ENCODE results near the gene ORC1. TPM values are rescaled to one million over a fixed set of nuclear protein-coding genes. Genes with fewer than 3 reads are reported as not detected.

Gene ORC1
- total and polyA plus RNA-seq, 2 of the 8 experiments (the other 6 are each of a cell fraction or from before 2014, with no cell fraction given) = 36.9 to 49.0 TPM

DNA sequence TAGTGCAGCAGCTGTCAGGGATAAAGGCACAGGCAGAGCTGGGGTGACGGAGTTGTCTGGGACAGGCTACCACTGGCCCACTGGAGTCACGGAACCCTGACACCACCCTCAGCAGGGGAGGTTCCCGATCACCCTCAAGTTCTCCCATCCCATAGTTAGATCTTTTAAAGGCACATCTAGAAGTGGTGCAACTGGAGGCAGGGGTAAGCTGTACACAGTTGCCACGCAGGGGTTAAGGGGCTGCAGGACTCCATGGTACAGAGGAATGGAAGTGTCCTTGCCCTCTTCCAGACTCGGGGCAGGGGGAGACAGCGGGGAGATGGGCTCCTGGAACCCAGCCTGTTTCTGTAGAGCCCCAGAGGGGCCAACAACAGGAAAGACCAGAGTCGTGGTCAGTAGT is 51.5 kb downstream of the ORC1 start:
- no peak overlapping the region for H2BK12ac ChIP-seq (ENCODE audit: low read depth, low read length)
- no peaks in the 10 kb centered on the region for H3K79me1 ChIP-seq (ENCODE audit: low read depth, low read length)
- H3K9ac ChIP-seq (replicated peaks in 1 of 4; ENCODE audit: extremely low read depth in 1 of 4, low read depth in 3 of 4, low read length in 3 of 4) = no peak overlapping the region
- H2BK20ac ChIP-seq (ENCODE audit: low read length) = no peak overlapping the region
- H3K4me1 ChIP-seq (replicated peaks in 1 of 4; ENCODE audit: control insufficient read depth in 3 of 4, insufficient read depth in 4 of 4, low read length in 3 of 4) = peaks cover 1 to 12% (median 4%) of the 10 kb centered on the region in 4 experiments; a peak in 5 of 7 replicates
- H4K20me1 ChIP-seq (replicated peaks in 1 of 2; ENCODE audit: control insufficient read depth in 1 of 2, insufficient read depth in 2 of 2, low read length in 2 of 2) = no peaks in the 10 kb centered on the region
- POLR2A ChIA-PET (ENCODE audit: partially characterized antibody) = interaction anchor here (1.4 to 3.1 kb wide), 2 partner anchors 8 to 9 kb away, joined by 4 to 9 read pairs; no protein-coding TSS in a partner anchor
- DNase-seq (ENCODE audit: low read depth in 1 of 2, low spot score in 2 of 2) (no peak), FAIRE-seq (no peak)
- H3K14ac ChIP-seq (ENCODE audit: insufficient read length) = no peak overlapping the region
- no peaks in the 10 kb centered on the region for H3K79me2 ChIP-seq (ENCODE audit: control insufficient read depth in 1 of 2, insufficient read depth in 2 of 2, low read length in 2 of 2)
- no peak overlapping the region for H3K4me3 ChIP-seq (ENCODE audit: extremely low read depth in 1 of 4, insufficient read depth in 2 of 4, low read depth in 3 of 4, low read length in 4 of 4)
- H3K18ac ChIP-seq (ENCODE audit: extremely low read depth, low read length) = no peak overlapping the region
- H4K5ac ChIP-seq (ENCODE audit: insufficient read length, low read depth, low read length) = no peak overlapping the region
- H3K23me2 ChIP-seq (ENCODE audit: low read depth, low read length) = no peaks in the 10 kb centered on the region
- H2AFZ ChIP-seq (ENCODE audit: low read length) = no peak overlapping the region
- peaks cover 17 to 58% (median 43%) of the 10 kb centered on the region in 4 experiments; a peak in 7 of 8 replicates for H3K36me3 ChIP-seq (ENCODE audit: control insufficient read depth in 2 of 4, insufficient read depth in 4 of 4, low read length in 3 of 4)
- H3K56ac ChIP-seq (replicated peaks; ENCODE audit: insufficient read length, low read depth, low read length) = no peak overlapping the region
- H3K4me2 ChIP-seq (ENCODE audit: insufficient read depth in 1 of 2, low read depth in 2 of 2, low read length in 2 of 2) = no peak overlapping the region
- no peak overlapping the region for H2BK5ac ChIP-seq (ENCODE audit: low read depth, low read length)
- no peaks in the 10 kb centered on the region for H3K9me3 ChIP-seq (ENCODE audit: insufficient read depth in 2 of 2, low read depth in 1 of 2, low read length in 1 of 2)
- TF ChIP-seq CBX5 (IDR thresholded peaks at IDR 0.05; ENCODE audit: low read depth, low read length) (no peak), YY1 (IDR thresholded peaks at IDR 0.05; ENCODE audit: low read depth, low read length) (no peak), SIX5 (IDR thresholded peaks at IDR 0.05; ENCODE audit: low read depth, low read length) (no peak), KDM1A (IDR thresholded peaks at IDR 0.05; ENCODE audit: borderline replicate concordance, low read length) (no peak), POU5F1 (IDR thresholded peaks at IDR 0.05; ENCODE audit: low read depth, low read length) (no peak), SIRT6 (IDR thresholded peaks at IDR 0.05; ENCODE audit: low read length) (no peak), EGR1 (IDR thresholded peaks at IDR 0.05; ENCODE audit: borderline replicate concordance, low read depth, low read length) (no peak), CBX8 (IDR thresholded peaks at IDR 0.05; ENCODE audit: borderline replicate concordance, low read depth, low read length) (no peak), SUZ12 (IDR thresholded peaks at IDR 0.05; ENCODE audit: low read length) (no peak)
- TF ChIP-seq, protein P1, sequence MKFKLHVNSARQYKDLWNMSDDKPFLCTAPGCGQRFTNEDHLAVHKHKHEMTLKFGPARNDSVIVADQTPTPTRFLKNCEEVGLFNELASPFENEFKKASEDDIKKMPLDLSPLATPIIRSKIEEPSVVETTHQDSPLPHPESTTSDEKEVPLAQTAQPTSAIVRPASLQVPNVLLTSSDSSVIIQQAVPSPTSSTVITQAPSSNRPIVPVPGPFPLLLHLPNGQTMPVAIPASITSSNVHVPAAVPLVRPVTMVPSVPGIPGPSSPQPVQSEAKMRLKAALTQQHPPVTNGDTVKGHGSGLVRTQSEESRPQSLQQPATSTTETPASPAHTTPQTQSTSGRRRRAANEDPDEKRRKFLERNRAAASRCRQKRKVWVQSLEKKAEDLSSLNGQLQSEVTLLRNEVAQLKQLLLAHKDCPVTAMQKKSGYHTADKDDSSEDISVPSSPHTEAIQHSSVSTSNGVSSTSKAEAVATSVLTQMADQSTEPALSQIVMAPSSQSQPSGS (IDR thresholded peaks at IDR 0.05; ENCODE audit: low read length) = no peak
- TF ChIP-seq, protein P2, sequence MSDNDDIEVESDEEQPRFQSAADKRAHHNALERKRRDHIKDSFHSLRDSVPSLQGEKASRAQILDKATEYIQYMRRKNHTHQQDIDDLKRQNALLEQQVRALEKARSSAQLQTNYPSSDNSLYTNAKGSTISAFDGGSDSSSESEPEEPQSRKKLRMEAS (IDR thresholded peaks at IDR 0.05) = no peak
- H2BK15ac ChIP-seq (ENCODE audit: low read length) = no peak overlapping the region
- 88% methylated on average over 7 of the region's 7 CpGs; no CpG with 5 or more reads in 1 of the 2 experiments for WGBS, 2 experiments (ENCODE audit: extremely low coverage in 1 of 2, insufficient coverage in 1 of 2, insufficient read length in 1 of 2, insufficient replicate concordance in 2 of 2, low coverage in 1 of 2, low lambda C conversion rate in 2 of 2, missing lambda C conversion rate in 1 of 2)
- H3K27me3 ChIP-seq (replicated peaks in 1 of 4; ENCODE audit: control insufficient read depth in 3 of 4, extremely low read depth in 1 of 4, insufficient read depth in 3 of 4, low read length in 3 of 4) = no peaks in the 10 kb centered on the region
- no peak overlapping the region for H2AK5ac ChIP-seq (ENCODE audit: low read depth, low read length)
- no peak overlapping the region for H3K23ac ChIP-seq (ENCODE audit: insufficient read length)
- H4K91ac ChIP-seq (replicated peaks; ENCODE audit: insufficient read length, low read length) = no peak overlapping the region
- H3K27ac ChIP-seq (ENCODE audit: low read depth, low read length) = no peak overlapping the region
- CTCF ChIA-PET (ENCODE audit: partially characterized antibody) = interaction anchor here (0.5 kb wide), 1 partner anchor 349 kb away, joined by 3 read pairs; no protein-coding TSS in a partner anchor
- H3K4ac ChIP-seq (replicated peaks; ENCODE audit: insufficient read length, low read depth, low read length) = no peak overlapping the region
- no peak overlapping the region for H2BK120ac ChIP-seq (replicated peaks; ENCODE audit: low read depth, low read length)
- H4K8ac ChIP-seq (ENCODE audit: extremely low read depth, insufficient read depth, low read length) = no peak overlapping the region
